Measurements from ENCODE around the gene CSNK1G2. TPM values are rescaled to one million over a fixed set of nuclear protein-coding genes. Genes with fewer than 3 reads are reported as not detected.

Gene CSNK1G2
- total and polyA plus RNA-seq, 2 experiments from 2014 or later, result 39.6 to 147 TPM

DNA sequence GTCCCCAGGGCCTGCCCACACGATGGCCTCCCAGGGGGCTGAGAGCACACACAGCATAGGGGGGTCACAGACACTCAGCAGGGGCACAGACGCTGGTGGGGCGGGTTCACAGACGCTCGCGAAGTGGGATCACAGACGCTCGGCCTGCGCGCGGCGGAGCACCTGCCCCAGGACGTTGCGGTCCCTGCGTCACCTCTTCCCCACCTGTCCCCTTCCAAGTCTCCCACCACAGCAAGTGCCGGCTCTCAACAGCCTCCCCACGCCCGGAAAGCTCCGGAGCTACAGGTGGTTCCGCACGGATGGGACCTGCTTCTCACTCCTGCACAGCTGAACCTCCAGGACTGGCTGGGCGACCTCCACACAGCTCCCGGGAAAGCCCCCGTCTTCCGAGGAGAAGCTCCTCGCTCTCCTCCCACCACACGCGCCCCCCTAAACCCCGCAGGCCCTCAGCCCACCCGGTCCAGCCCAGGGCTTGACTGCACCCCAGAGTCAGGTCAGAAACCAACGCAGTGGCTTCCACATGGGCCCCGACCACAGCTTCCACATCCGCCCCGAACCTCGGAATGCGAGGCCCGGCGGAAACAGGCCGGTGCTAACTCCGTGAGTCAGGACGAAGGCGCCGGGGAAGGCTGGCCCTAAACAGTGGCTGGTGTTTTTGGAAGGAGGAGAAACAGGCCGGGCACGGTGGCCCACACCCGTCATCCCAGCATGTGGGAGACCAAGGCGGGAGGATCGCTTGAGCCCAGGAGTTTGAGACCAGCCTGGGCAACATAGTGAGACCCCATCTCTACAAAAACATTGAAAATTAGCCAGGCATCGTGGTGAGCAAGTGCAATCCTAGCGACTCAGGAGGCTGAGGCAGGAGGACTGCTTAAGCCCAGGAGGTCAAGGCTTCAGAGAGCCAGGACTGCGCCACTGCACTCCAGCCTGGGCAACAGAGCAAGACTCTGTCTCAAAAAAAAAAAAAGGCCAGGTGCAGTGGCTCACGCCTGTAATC, 58.0 kb downstream of the CSNK1G2 start:
- Mint-ChIP-seq H3K27ac (no peak overlapping the region), H3K4me3 (no peak overlapping the region), H3K4me1 (no peaks in the 10 kb centered on the region), H3K36me3 (ENCODE audit: low read depth) (peaks cover 51% of the 10 kb centered on the region), H3K9me3 (peaks cover 6% of the 10 kb centered on the region; the same call in 2 of the 3 replicates), H3K27me3 (ENCODE audit: insufficient read depth, low read depth, poor library complexity) (peaks cover 4% of the 10 kb centered on the region)
- Histone ChIP-seq H3K4me3 (no peak overlapping the region), H4K20me1 (replicated peaks; ENCODE audit: insufficient read depth) (peaks cover 14% of the 10 kb centered on the region), H3K27ac (ENCODE audit: low read depth) (no peak overlapping the region), H3K9me2 (ENCODE audit: insufficient read depth) (0 out of 2 replicates have a peak, but pooled peaks cover 4% of the 10 kb centered on the region), H3K79me2 (replicated peaks; ENCODE audit: insufficient read depth) (no peaks in the 10 kb centered on the region), H3K4me1 (ENCODE audit: insufficient read depth) (no peaks in the 10 kb centered on the region), H3K4me2 (no peak overlapping the region), H3F3A (replicated peaks; ENCODE audit: low read depth) (peaks cover 4% of the 10 kb centered on the region; the same call in 1 of the 2 replicates), H3K36me3 (ENCODE audit: insufficient read depth) (peaks cover 6% of the 10 kb centered on the region; the same call in 1 of the 2 replicates), H3K27me3 (ENCODE audit: insufficient read depth) (no peaks in the 10 kb centered on the region), H2AFZ (no peak overlapping the region)
- TF ChIP-seq, protein P1, sequence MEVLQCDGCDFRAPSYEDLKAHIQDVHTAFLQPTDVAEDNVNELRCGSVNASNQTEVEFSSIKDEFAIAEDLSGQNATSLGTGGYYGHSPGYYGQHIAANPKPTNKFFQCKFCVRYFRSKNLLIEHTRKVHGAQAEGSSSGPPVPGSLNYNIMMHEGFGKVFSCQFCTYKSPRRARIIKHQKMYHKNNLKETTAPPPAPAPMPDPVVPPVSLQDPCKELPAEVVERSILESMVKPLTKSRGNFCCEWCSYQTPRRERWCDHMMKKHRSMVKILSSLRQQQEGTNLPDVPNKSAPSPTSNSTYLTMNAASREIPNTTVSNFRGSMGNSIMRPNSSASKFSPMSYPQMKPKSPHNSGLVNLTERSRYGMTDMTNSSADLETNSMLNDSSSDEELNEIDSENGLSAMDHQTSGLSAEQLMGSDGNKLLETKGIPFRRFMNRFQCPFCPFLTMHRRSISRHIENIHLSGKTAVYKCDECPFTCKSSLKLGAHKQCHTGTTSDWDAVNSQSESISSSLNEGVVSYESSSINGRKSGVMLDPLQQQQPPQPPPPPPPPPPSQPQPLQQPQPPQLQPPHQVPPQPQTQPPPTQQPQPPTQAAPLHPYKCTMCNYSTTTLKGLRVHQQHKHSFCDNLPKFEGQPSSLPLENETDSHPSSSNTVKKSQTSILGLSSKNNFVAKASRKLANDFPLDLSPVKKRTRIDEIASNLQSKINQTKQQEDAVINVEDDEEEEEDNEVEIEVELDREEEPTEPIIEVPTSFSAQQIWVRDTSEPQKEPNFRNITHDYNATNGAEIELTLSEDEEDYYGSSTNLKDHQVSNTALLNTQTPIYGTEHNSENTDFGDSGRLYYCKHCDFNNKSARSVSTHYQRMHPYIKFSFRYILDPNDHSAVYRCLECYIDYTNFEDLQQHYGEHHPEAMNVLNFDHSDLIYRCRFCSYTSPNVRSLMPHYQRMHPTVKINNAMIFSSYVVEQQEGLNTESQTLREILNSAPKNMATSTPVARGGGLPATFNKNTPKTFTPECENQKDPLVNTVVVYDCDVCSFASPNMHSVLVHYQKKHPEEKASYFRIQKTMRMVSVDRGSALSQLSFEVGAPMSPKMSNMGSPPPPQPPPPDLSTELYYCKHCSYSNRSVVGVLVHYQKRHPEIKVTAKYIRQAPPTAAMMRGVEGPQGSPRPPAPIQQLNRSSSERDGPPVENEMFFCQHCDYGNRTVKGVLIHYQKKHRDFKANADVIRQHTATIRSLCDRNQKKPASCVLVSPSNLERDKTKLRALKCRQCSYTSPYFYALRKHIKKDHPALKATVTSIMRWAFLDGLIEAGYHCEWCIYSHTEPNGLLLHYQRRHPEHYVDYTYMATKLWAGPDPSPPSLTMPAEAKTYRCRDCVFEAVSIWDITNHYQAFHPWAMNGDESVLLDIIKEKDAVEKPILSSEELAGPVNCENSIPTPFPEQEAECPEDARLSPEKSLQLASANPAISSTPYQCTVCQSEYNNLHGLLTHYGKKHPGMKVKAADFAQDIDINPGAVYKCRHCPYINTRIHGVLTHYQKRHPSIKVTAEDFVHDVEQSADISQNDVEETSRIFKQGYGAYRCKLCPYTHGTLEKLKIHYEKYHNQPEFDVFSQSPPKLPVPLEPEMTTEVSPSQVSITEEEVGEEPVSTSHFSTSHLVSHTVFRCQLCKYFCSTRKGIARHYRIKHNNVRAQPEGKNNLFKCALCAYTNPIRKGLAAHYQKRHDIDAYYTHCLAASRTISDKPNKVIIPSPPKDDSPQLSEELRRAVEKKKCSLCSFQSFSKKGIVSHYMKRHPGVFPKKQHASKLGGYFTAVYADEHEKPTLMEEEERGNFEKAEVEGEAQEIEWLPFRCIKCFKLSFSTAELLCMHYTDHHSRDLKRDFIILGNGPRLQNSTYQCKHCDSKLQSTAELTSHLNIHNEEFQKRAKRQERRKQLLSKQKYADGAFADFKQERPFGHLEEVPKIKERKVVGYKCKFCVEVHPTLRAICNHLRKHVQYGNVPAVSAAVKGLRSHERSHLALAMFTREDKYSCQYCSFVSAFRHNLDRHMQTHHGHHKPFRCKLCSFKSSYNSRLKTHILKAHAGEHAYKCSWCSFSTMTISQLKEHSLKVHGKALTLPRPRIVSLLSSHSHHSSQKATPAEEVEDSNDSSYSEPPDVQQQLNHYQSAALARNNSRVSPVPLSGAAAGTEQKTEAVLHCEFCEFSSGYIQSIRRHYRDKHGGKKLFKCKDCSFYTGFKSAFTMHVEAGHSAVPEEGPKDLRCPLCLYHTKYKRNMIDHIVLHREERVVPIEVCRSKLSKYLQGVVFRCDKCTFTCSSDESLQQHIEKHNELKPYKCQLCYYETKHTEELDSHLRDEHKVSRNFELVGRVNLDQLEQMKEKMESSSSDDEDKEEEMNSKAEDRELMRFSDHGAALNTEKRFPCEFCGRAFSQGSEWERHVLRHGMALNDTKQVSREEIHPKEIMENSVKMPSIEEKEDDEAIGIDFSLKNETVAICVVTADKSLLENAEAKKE (CRISPR knock-in tag; IDR thresholded peaks at IDR 0.05), result no peak
- TF ChIP-seq, protein P2, sequence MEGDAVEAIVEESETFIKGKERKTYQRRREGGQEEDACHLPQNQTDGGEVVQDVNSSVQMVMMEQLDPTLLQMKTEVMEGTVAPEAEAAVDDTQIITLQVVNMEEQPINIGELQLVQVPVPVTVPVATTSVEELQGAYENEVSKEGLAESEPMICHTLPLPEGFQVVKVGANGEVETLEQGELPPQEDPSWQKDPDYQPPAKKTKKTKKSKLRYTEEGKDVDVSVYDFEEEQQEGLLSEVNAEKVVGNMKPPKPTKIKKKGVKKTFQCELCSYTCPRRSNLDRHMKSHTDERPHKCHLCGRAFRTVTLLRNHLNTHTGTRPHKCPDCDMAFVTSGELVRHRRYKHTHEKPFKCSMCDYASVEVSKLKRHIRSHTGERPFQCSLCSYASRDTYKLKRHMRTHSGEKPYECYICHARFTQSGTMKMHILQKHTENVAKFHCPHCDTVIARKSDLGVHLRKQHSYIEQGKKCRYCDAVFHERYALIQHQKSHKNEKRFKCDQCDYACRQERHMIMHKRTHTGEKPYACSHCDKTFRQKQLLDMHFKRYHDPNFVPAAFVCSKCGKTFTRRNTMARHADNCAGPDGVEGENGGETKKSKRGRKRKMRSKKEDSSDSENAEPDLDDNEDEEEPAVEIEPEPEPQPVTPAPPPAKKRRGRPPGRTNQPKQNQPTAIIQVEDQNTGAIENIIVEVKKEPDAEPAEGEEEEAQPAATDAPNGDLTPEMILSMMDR (conservative IDR thresholded peaks at IDR 0.05; ENCODE audit: low read depth in 2 of 2), result no peak
- TF ChIP-seq EZH2phosphoT487 (IDR thresholded peaks at IDR 0.05; ENCODE audit: unreplicated experiment) (no peak), JUNB (IDR thresholded peaks at IDR 0.05; ENCODE audit: unreplicated experiment) (no peak), POLR2AphosphoS5 (IDR thresholded peaks at IDR 0.05; ENCODE audit: low read depth) (no peak), CREB1 (CRISPR knock-in tag; IDR thresholded peaks at IDR 0.05; ENCODE audit: low read depth) (no peak), ZNF331 (CRISPR knock-in tag; IDR thresholded peaks at IDR 0.05; ENCODE audit: low read depth) (no peak), ZNF114 (CRISPR knock-in tag; IDR thresholded peaks at IDR 0.05) (no peak), STAT1 (IDR thresholded peaks at IDR 0.05; ENCODE audit: unreplicated experiment) (no peak), NANOG (IDR thresholded peaks at IDR 0.05; ENCODE audit: borderline replicate concordance) (no peak), EZH2 (IDR thresholded peaks at IDR 0.05; ENCODE audit: low read depth, unreplicated experiment) (no peak), ETS1 (IDR thresholded peaks at IDR 0.05) (no peak)
- TF ChIP-seq, protein P3, sequence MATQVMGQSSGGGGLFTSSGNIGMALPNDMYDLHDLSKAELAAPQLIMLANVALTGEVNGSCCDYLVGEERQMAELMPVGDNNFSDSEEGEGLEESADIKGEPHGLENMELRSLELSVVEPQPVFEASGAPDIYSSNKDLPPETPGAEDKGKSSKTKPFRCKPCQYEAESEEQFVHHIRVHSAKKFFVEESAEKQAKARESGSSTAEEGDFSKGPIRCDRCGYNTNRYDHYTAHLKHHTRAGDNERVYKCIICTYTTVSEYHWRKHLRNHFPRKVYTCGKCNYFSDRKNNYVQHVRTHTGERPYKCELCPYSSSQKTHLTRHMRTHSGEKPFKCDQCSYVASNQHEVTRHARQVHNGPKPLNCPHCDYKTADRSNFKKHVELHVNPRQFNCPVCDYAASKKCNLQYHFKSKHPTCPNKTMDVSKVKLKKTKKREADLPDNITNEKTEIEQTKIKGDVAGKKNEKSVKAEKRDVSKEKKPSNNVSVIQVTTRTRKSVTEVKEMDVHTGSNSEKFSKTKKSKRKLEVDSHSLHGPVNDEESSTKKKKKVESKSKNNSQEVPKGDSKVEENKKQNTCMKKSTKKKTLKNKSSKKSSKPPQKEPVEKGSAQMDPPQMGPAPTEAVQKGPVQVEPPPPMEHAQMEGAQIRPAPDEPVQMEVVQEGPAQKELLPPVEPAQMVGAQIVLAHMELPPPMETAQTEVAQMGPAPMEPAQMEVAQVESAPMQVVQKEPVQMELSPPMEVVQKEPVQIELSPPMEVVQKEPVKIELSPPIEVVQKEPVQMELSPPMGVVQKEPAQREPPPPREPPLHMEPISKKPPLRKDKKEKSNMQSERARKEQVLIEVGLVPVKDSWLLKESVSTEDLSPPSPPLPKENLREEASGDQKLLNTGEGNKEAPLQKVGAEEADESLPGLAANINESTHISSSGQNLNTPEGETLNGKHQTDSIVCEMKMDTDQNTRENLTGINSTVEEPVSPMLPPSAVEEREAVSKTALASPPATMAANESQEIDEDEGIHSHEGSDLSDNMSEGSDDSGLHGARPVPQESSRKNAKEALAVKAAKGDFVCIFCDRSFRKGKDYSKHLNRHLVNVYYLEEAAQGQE (IDR thresholded peaks at IDR 0.05; ENCODE audit: unreplicated experiment), result no peak
- ATAC-seq, result no peak
- DNase-seq (ENCODE audit: low spot score), result no peak

Measured in GM23338 (cell line).